Ishikawa (cell line): ENCODE results near the gene SLC39A7.

Experiments used
- CEBPB ChIP-seq: IDR thresholded peaks from 2 replicates; pipeline ENCODE4 v1.6.1; 2012
- CREB1 ChIP-seq: IDR thresholded peaks from 2 replicates; pipeline ENCODE4 v1.6.1; 2012; ENCODE audit warnings: low read depth
- EP300 ChIP-seq: IDR thresholded peaks from 2 replicates; pipeline ENCODE4 v1.6.1; 2012; ENCODE audit warnings: borderline replicate concordance
- FOXM1 ChIP-seq: IDR thresholded peaks from 2 replicates; pipeline ENCODE4 v1.6.1; 2012; ENCODE audit warnings: low read depth, borderline replicate concordance
- MAX ChIP-seq: IDR thresholded peaks from 2 replicates; pipeline ENCODE4 v1.6.1; 2012
- REST ChIP-seq: IDR thresholded peaks from 2 replicates; pipeline ENCODE4 v1.6.1; 2012; ENCODE audit warnings: low read depth, mild to moderate bottlenecking
- TAF1 ChIP-seq: IDR thresholded peaks from 2 replicates; pipeline ENCODE4 v1.6.1; 2012; ENCODE audit warnings: low read depth, mild to moderate bottlenecking
- TCF12 ChIP-seq: IDR thresholded peaks from 2 replicates; pipeline ENCODE4 v1.6.1; 2012; ENCODE audit warnings: low read depth
- TEAD4 ChIP-seq: IDR thresholded peaks from 2 replicates; pipeline ENCODE4 v1.6.1; 2012
- USF1 ChIP-seq: IDR thresholded peaks from 2 replicates; pipeline ENCODE4 v1.6.1; 2012
- YY1 ChIP-seq: IDR thresholded peaks from 2 replicates; pipeline ENCODE4 v1.6.1; 2012; ENCODE audit warnings: low read depth

- no peak for TF ChIP-seq CREB1
- TF ChIP-seq USF1: no peak
- TF ChIP-seq MAX: no peak
- no peak for TF ChIP-seq TAF1
- TF ChIP-seq YY1: no peak
- no peak for TF ChIP-seq TCF12
- no peak for TF ChIP-seq REST
- no peak for TF ChIP-seq FOXM1
- no peak for TF ChIP-seq CEBPB
- TF ChIP-seq TEAD4: no peak
- TF ChIP-seq EP300: no peak
Measured at GRCh38 chr6:33156964-33157363, 43.7 kb upstream of the SLC39A7 start.
